GM21515 (cell line): ENCODE data around the gene TSPAN14.

Experiments used
- ATAC-seq: cut with Tn5 transposase; IDR thresholded peaks from one replicate; pipeline ENCODE4 v1.9.1; 2021; ENCODE audit not compliant: unreplicated experiment

Gene TSPAN14

DNA sequence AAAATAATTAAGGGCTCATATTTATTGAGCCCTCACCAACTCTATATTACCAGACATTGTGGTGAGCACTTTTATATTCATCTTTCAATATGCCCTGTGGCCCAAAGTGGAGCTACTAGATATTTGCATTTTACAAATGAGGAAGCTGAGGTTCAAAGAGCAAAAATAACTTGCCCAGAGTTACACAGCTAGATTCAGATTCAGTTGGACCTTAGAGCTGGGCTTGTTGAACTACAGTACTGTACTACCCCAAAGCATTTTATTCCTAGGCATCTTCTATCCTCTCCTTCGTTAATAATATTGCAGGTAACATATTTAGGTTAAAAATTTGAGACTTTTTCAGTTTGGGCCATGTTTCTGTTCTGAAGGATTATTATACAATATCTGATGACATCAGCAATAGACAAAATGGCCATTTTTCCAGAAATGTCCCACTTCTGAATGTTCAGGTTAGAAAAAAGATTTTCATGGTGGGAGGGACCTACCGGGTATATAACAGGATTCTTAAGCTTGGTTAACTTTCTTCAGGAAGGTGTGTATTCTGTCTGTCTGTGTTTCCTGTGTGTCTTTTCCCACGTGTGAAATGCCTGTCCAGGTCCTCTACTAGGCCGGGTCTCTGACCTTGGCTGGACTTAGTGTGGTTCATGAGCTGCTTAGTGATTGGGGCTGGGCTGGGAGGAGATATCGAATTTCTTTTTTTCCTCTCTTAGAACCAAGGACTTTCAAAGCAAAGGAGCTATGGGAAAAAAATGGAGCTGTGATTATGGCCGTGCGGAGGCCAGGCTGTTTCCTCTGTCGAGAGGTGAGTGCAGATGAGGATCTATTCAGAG, 32.2 kb upstream of the TSPAN14 start:
- ATAC-seq: peak; percentile 88

GRCh38 chr10:80425901-80426300, 28.2 kb upstream of the TSPAN14 start:
- ATAC-seq: no peak

DNA sequence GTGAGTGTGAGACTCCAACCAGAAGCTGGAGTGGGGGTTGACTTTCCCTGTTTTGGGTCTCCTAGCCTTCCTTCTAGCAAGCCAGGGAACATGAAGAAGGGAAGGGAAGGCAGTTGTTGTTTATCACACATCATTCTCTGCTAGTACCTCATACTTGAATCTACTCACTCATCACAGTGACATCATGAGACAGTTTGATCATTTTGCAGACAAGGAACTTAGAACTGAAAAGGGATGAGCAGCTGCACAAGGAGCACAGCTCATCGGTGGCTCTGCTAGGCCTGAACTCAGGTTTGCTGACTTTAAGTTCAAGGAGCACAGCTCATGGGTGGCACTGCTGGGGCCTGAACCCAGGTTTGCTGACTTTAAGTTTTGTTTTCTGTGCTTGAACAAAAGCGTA, 26.6 kb upstream of the TSPAN14 start:
- ATAC-seq: no peak

GRCh38 chr10:80429521-80429973, 24.6 kb upstream of the TSPAN14 start:
- ATAC-seq: no peak

DNA sequence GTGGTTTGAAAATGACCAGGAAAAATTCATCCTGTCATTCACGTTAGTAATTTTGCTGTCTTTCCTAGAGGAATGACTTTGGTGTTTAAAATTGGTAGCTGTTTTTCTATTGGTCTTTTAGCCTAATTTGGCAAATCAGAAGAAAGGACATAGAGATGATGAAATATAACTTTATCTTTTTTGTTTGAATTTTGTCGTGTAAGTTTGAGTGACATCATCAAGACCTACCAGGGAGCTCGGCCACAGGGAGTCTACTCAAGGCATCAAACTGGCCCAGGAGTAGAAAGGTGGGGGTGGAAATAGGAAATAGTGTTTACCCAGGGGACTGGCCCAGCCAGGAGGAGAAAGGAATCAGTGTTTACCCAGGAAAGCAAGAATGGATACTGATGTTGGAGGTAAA, 21.0 kb upstream of the TSPAN14 start:
- no peak for ATAC-seq

- no peak for ATAC-seq
Observed at GRCh38 chr10:80436446-80437098, 17.5 kb upstream of the TSPAN14 start.

- ATAC-seq: no peak
Observed at GRCh38 chr10:80437227-80437626, 16.9 kb upstream of the TSPAN14 start.

DNA sequence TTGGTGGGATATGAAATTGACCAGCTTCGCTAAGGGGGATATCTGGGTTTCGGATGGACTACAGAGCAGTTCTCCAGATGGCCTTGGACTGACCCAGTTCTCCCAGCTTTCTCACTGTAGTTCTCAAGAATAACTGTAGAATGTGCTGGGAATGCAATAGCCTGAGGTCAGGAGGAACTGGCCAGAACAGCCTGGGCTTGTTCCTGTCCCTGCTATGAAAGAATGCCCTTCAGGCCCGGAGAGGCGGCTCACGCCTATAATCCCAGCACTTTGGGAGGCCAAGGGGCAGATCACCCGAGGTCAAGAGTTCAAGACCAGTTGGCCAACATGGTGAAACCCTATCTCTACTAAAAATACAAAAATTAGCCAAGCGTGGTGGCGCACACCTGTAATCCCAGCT, 12.3 kb upstream of the TSPAN14 start:
- ATAC-seq: no peak

GRCh38 chr10:80442879-80443278, 11.2 kb upstream of the TSPAN14 start:
- no peak for ATAC-seq

DNA sequence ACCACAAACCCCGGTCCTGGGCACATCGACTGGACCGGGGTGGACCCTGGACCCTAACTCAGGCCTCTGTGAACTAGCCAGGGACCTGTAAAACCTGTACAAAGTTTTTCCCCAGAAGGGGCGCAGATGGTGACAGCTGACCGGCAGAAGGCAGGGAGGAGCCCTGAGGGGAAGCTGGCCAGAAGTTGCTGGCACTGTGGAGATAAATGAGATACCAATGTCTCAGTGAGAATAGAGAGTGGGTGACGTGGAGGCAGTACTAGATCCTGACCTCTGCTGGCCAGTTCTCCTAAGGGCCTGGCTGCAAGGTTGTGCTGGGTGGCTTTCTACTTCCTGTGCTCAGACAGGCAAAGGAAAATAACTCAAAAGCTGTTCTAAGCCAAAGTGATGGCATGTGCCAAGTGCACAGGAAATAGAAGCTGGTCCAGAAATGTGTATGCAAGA, 10.6 kb upstream of the TSPAN14 start:
- no peak for ATAC-seq

GRCh38 chr10:80444124-80444523, 10.0 kb upstream of the TSPAN14 start:
- no peak for ATAC-seq

- ATAC-seq: peak; percentile 81
Observed at GRCh38 chr10:80444646-80445319, 9.3 kb upstream of the TSPAN14 start.

GRCh38 chr10:80447436-80448190, 6.5 kb upstream of the TSPAN14 start:
- no peak for ATAC-seq

DNA sequence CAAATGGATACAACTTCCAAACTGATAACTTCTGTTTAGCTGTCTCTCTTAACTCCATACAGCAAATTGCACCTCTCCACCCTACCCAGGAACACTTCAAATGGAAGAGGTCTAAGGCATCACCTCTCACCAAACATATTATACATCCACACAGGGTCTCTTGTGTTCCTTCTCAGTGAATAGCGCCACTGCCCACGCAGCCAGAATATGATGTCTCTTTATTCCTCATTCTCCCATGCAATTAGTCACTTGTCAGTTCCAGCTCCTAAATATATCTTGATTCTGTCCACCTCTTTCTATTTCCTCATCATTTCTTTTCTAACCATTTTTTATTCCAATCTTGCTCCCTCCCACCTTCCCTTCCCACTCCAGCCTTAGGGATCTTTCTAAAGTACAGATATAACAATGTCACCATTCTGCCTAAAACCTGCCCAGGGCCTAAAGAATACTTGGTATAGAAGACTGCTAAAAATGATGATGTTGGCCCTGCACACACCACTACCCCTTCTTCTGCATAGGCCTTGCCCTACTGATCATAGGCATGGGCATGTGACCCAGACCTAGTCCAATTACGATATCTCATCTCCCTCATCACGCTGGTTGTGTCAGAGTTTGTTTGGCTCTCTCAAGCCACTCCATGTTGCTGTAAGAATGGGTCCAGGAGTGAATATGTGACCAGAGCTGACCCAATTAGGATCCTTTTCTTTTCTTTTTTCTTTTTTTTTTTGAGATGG, 5.7 kb upstream of the TSPAN14 start:
- no peak for ATAC-seq

- ATAC-seq: no peak
Observed at GRCh38 chr10:80449520-80449919, 4.6 kb upstream of the TSPAN14 start.

- ATAC-seq: no peak
Observed at GRCh38 chr10:80451132-80451531, 3.0 kb upstream of the TSPAN14 start.

DNA sequence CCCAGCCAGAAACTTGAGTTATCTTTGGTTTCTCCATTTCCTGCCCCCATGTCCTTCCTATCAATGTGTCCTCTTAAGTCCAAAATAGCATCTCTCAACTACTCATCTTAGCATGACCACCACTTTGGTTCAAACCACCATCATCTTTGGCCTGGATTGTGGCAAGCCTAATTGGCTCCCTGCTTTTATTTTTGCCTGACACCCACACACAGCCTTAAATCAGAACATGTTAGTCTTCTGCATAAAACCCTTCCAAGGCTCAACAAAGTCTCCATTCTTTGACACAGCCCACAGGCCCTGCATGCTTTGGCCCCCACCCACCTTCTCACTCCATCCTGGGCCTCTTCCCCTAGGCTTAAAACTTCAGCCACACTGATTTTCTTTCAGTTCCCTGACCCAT, 2.0 kb upstream of the TSPAN14 start:
- ATAC-seq: no peak

- ATAC-seq: no peak
Observed at GRCh38 chr10:80452640-80453039, 1.5 kb upstream of the TSPAN14 start.

DNA sequence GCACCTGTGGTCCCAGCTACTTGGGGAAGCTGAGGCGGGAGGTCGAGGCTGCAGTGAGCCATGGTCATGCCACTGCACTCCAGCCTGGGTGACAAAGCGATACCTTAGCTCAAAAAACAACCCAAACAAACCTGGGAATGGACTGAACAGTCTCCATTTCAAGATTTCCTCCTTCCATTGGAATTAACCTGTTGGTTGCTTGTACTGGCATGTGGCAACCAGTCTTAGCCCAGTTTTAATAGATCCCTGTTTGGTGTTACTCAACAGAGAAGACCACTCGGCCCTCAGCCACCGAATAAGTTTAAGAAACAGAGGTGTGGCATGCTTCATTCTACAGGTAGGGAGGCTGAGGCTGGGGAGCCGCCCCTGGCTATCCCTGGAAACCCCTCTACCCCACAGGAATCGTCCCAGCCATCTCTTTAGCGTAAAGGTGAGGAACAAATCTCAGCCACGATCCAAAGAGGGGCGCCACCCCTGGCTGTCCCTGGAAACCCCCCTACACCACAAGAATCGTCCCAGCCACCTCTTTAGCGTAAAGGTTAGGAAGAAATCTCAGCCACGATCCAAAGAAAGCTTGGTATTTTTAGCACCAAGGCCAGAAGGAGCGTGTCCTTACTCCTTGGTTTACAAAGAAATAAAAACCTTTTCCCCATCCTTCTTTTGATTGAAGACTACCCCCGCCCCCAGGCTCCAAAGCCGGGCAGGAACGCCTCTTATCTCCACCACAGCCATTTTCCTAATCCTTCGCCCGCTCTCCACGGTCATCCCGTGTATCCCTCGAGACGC, 861 bp upstream of the TSPAN14 start:
- no peak for ATAC-seq
